ENCODE data around the gene ORMDL3. TPM values are rescaled to one million over a fixed set of nuclear protein-coding genes. Genes with fewer than 3 reads are reported as not detected.

ORMDL3 gene
- polyA plus RNA-seq, 2 of the 4 experiments (the other 2 are of a cell fraction): 26.9 to 52.1 TPM

GRCh38 chr17:39953471-39953888 is 26.1 kb upstream of the ORMDL3 start:
- FAIRE-seq (no peak), ATAC-seq (0 out of 6 replicates have a peak, but pooled peaks of 1 of the 2 experiments have one; percentile 1), DNase-seq (ENCODE audit: low read depth in 1 of 2, low spot score in 1 of 2) (no peak)
- Histone ChIP-seq H3K4me2 (peak overlapping the region; percentile 87), H3K4me1 (peaks cover 10% of the 10 kb centered on the region), H3K4me3 (peak overlapping the region; percentile 37), H3K9me3 (no peaks in the 10 kb centered on the region), H3K27ac (peak overlapping the region; percentile 66 to 88)
- ChIA-PET CTCF (interaction anchor here (1.0 to 13.9 kb wide), 6 partner anchors 9 to 223 kb away, joined by 3 to 405 read pairs (median 3); partner anchors contain the start of genes GSDMA, IKZF3, MIEN1 and PSMD3), POLR2A (interaction anchor here (1.3 to 2.7 kb wide), 3 partner anchors 14 to 27 kb away, joined by 5 to 24 read pairs (median 7); partner anchors contain the start of genes LRRC3C, ORMDL3 and PSMD3)
- TF ChIP-seq JUN (IDR thresholded peaks at IDR 0.05) (0 out of 5 replicates have a peak, but pooled peaks of 1 of the 2 experiments have one; percentile 19), REST (IDR thresholded peaks at IDR 0.05) (no peak), RARB (CRISPR knock-in tag; IDR thresholded peaks at IDR 0.05) (no peak), HOXB5 (CRISPR knock-in tag; IDR thresholded peaks at IDR 0.05) (no peak)
- 56% methylated on average over 9 of the region's 9 CpGs for WGBS (ENCODE audit: missing lambda C conversion rate)

- POLR2A ChIA-PET: interaction anchor here (0.5 to 2.7 kb wide), 7 partner anchors 13 to 388 kb away, joined by 3 to 24 read pairs (median 4); partner anchors contain the start of genes LRRC3C, ORMDL3 and PSMD3
- Histone ChIP-seq H3K4me3 (peak overlapping the region; percentile 42), H3K4me2 (peak overlapping the region; percentile 93), H3K9me3 (no peaks in the 10 kb centered on the region), H3K27ac (peak overlapping the region; percentile 66 to 88), H3K4me1 (peaks cover 10% of the 10 kb centered on the region)
- CTCF ChIA-PET: interaction anchor here (1.0 to 13.9 kb wide), 5 partner anchors 10 to 222 kb away, joined by 3 to 405 read pairs (median 6); partner anchors contain the start of genes GSDMA, MIEN1 and PSMD3
- FAIRE-seq: peak; percentile 54
- ATAC-seq: peak; percentile 87 to 97
- peak; percentile 97 to 98 for DNase-seq (ENCODE audit: low read depth in 1 of 2, low spot score in 1 of 2)
- whole genome bisulfite sequencing (ENCODE audit: missing lambda C conversion rate): 3% methylated on average over 14 of the region's 55 CpGs
- TF ChIP-seq BCL3 (IDR thresholded peaks at IDR 0.05) (no peak), ZSCAN20 (CRISPR knock-in tag; IDR thresholded peaks at IDR 0.05) (no peak), POLR2AphosphoS2 (conservative IDR thresholded peaks at IDR 0.05; ENCODE audit: low read length) (no peak), POLR2A (IDR thresholded peaks at IDR 0.05; ENCODE audit: low read length) (peak; percentile 74), EHMT2 (IDR thresholded peaks at IDR 0.05; ENCODE audit: low read depth) (no peak), ESRRA (IDR thresholded peaks at IDR 0.05; ENCODE audit: borderline replicate concordance, low read length) (no peak), JUNB (IDR thresholded peaks at IDR 0.05) (no peak), ZNF302 (CRISPR knock-in tag; IDR thresholded peaks at IDR 0.05) (no peak), JUN (IDR thresholded peaks at IDR 0.05) (0 out of 5 replicates have a peak, but pooled peaks of 1 of the 2 experiments have one; percentile 19)
Observed at GRCh38 chr17:39952680-39953470, 25.5 kb upstream of the ORMDL3 start.

GRCh38 chr17:39951924-39952679 is 24.7 kb upstream of the ORMDL3 start:
- Histone ChIP-seq H3K27ac (peak overlapping the region; percentile 62 to 76), H3K4me3 (peak overlapping the region; percentile 42), H3K9me3 (no peaks in the 10 kb centered on the region), H3K4me1 (peaks cover 10% of the 10 kb centered on the region), H3K4me2 (peak overlapping the region; percentile 93)
- ChIA-PET CTCF (interaction anchor here (2.3 to 5.4 kb wide), 2 partner anchors 12 to 28 kb away, joined by 11 to 43 read pairs; partner anchors contain the start of gene PSMD3), POLR2A (interaction anchor here (0.5 to 1.5 kb wide), 6 partner anchors 13 to 387 kb away, joined by 3 to 7 read pairs (median 4); partner anchors contain the start of genes LRRC3C, ORMDL3 and PSMD3)
- WGBS (ENCODE audit: missing lambda C conversion rate): 78% methylated on average over 22 of the region's 22 CpGs
- ATAC-seq (no peak), FAIRE-seq (no peak), DNase-seq (ENCODE audit: low read depth in 1 of 2, low spot score in 1 of 2) (no peak)
- TF ChIP-seq HMGXB4 (CRISPR knock-in tag; IDR thresholded peaks at IDR 0.05; ENCODE audit: borderline replicate concordance): no peak
- no peak for TF ChIP-seq USF2 (IDR thresholded peaks at IDR 0.05)
- TF ChIP-seq HES2 (IDR thresholded peaks at IDR 0.05): no peak
- TF ChIP-seq MAFK (IDR thresholded peaks at IDR 0.05; ENCODE audit: partially characterized antibody): peak; percentile 61
- no peak for TF ChIP-seq RAD21 (conservative IDR thresholded peaks at IDR 0.05 in 1 of 2, IDR thresholded peaks at IDR 0.05 in 1 of 2)
- TF ChIP-seq E2F6 (IDR thresholded peaks at IDR 0.05; ENCODE audit: borderline replicate concordance, low read depth): no peak
- 0 out of 2 replicates have a peak, but pooled peaks have one; percentile 4 for TF ChIP-seq MAX (IDR thresholded peaks at IDR 0.05)
- TF ChIP-seq CBX8 (IDR thresholded peaks at IDR 0.05): no peak

Data from A549 (cell line).